ENCODE measurements around the gene CYFIP1.
"Not testable (repeated sequence)": the region's sequence is repeated elsewhere in the genome, so short reads cannot be mapped to it uniquely, and the experiment has no call there.

GRCh38 chr15:23012616-23013015 lies 32.4 kb upstream of the CYFIP1 start:
- not testable (repeated sequence) for TF ChIP-seq CTCF (IDR thresholded peaks at IDR 0.05; ENCODE audit: insufficient read depth, low read depth, low read length); EZH2 (IDR thresholded peaks at IDR 0.05; ENCODE audit: insufficient read depth, low read length)

Data from astrocyte (in vitro differentiated cells and primary cell).